ENCODE measurements around the gene MGRN1.

- no peak for TF ChIP-seq EZH2 (IDR thresholded peaks at IDR 0.05; ENCODE audit: borderline replicate concordance, insufficient read depth, low read length, poor library complexity, severe bottlenecking)
- TF ChIP-seq, protein P1, sequence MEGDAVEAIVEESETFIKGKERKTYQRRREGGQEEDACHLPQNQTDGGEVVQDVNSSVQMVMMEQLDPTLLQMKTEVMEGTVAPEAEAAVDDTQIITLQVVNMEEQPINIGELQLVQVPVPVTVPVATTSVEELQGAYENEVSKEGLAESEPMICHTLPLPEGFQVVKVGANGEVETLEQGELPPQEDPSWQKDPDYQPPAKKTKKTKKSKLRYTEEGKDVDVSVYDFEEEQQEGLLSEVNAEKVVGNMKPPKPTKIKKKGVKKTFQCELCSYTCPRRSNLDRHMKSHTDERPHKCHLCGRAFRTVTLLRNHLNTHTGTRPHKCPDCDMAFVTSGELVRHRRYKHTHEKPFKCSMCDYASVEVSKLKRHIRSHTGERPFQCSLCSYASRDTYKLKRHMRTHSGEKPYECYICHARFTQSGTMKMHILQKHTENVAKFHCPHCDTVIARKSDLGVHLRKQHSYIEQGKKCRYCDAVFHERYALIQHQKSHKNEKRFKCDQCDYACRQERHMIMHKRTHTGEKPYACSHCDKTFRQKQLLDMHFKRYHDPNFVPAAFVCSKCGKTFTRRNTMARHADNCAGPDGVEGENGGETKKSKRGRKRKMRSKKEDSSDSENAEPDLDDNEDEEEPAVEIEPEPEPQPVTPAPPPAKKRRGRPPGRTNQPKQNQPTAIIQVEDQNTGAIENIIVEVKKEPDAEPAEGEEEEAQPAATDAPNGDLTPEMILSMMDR (IDR thresholded peaks at IDR 0.05; ENCODE audit: poor library complexity, severe bottlenecking): no peak
Measured at GRCh38 chr16:4654011-4654963, 29.7 kb downstream of the MGRN1 start.

All from neural cell (in vitro differentiated cells).